SK-N-SH treated with all-trans-retinoic acid at 6 μM for 48 hours (cell line): Measurements from ENCODE around the gene CUBN.

Experiments
- ATAC-seq: fragments of 200-7000 bp; cut with Tn5 transposase; 3 replicates; pipeline ENCODE4 v1.9.1; 2020; ENCODE audit warnings: mild to moderate bottlenecking, moderate library complexity
- ARNTL ChIP-seq: fragments of 450-650 bp; formaldehyde crosslinking; IDR thresholded peaks from 2 replicates; pipeline ENCODE4 v1.5.0; 2020; ENCODE audit warnings: low read depth, mild to moderate bottlenecking, moderate library complexity, borderline replicate concordance
- BACH2 ChIP-seq: fragments of 250-450 bp; sonication (Bioruptor Pico); IDR thresholded peaks from 2 replicates; pipeline ENCODE4 v1.9.0; 2021; ENCODE audit warnings: mild to moderate bottlenecking, borderline replicate concordance
- CREB5 ChIP-seq: fragments of 250-450 bp; sonication (Bioruptor Pico); IDR thresholded peaks from 2 replicates; pipeline ENCODE4 v1.5.1; 2020; ENCODE audit warnings: low read depth, mild to moderate bottlenecking, moderate library complexity
- CSDC2 ChIP-seq: fragments of 250-450 bp; sonication (Bioruptor Pico); IDR thresholded peaks from 2 replicates; pipeline ENCODE4 v1.5.0; 2020; ENCODE audit warnings: mild to moderate bottlenecking, moderate library complexity
- CSRNP3 ChIP-seq: fragments of 250-450 bp; sonication (Bioruptor Pico); IDR thresholded peaks from 2 replicates; pipeline ENCODE4 v1.5.1; 2021; ENCODE audit warnings: mild to moderate bottlenecking, moderate library complexity
- ESRRG ChIP-seq: fragments of 250-450 bp; sonication (Bioruptor Pico); IDR thresholded peaks from 2 replicates; pipeline ENCODE4 v1.6.1; 2021; ENCODE audit warnings: mild to moderate bottlenecking
- ISL1 ChIP-seq: fragments of 250-450 bp; sonication (Bioruptor Pico); IDR thresholded peaks from 2 replicates; pipeline ENCODE4 v2.1.2; 2022; ENCODE audit warnings: mild to moderate bottlenecking, moderate library complexity
- OSR1 ChIP-seq: fragments of 250-450 bp; sonication (Bioruptor Pico); IDR thresholded peaks from 2 replicates; pipeline ENCODE4 v1.8.0; 2022; ENCODE audit warnings: moderate library complexity, mild to moderate bottlenecking, inconsistent platforms
- PATZ1 ChIP-seq: fragments of 250-450 bp; sonication (Bioruptor Pico); IDR thresholded peaks from 2 replicates; pipeline ENCODE4 v1.8.0; 2020; ENCODE audit warnings: mild to moderate bottlenecking, moderate library complexity, borderline replicate concordance
- POU6F1 ChIP-seq: fragments of 250-450 bp; sonication (Bioruptor Pico); IDR thresholded peaks from 2 replicates; pipeline ENCODE4 v1.8.0; 2021; ENCODE audit warnings: low read depth, mild to moderate bottlenecking, moderate library complexity, borderline replicate concordance
- PPARA ChIP-seq: fragments of 250-450 bp; sonication (Bioruptor Pico); IDR thresholded peaks from 2 replicates; pipeline ENCODE4 v1.5.0; 2020; ENCODE audit warnings: mild to moderate bottlenecking, borderline replicate concordance
- RARB ChIP-seq: fragments of 250-450 bp; sonication (Bioruptor Pico); IDR thresholded peaks from 2 replicates; pipeline ENCODE4 v1.8.0; 2021; ENCODE audit warnings: mild to moderate bottlenecking, moderate library complexity
- TCF4 ChIP-seq: fragments of 250-450 bp; sonication (Bioruptor Pico); IDR thresholded peaks from 2 replicates; pipeline ENCODE4 v1.8.0; 2021; ENCODE audit warnings: mild to moderate bottlenecking, moderate library complexity, borderline replicate concordance
- TOX ChIP-seq: fragments of 250-450 bp; sonication (Bioruptor Pico); IDR thresholded peaks from 2 replicates; pipeline ENCODE4 v1.8.0; 2021; ENCODE audit warnings: mild to moderate bottlenecking, moderate library complexity, borderline replicate concordance
- TSHZ2 ChIP-seq: fragments of 250-450 bp; sonication (Bioruptor Pico); IDR thresholded peaks from 2 replicates; pipeline ENCODE4 v1.5.0; 2020; ENCODE audit warnings: mild to moderate bottlenecking, moderate library complexity
- ZC3H10 ChIP-seq: fragments of 250-450 bp; sonication (Bioruptor Pico); IDR thresholded peaks from 2 replicates; pipeline ENCODE4 v1.5.1; 2021; ENCODE audit warnings: mild to moderate bottlenecking, moderate library complexity
- ZFP3 ChIP-seq: fragments of 250-450 bp; sonication (Bioruptor Pico); IDR thresholded peaks from 2 replicates; pipeline ENCODE4 v1.5.0; 2020; ENCODE audit warnings: mild to moderate bottlenecking, moderate library complexity
- ZNF565 ChIP-seq: fragments of 450-650 bp; formaldehyde crosslinking; conservative IDR thresholded peaks from 2 replicates; pipeline ENCODE4 v1.5.0; 2020; ENCODE audit warnings: low read depth, mild to moderate bottlenecking, moderate library complexity
- ZNF70 ChIP-seq: fragments of 450-650 bp; formaldehyde crosslinking; IDR thresholded peaks from 2 replicates; pipeline ENCODE4 v1.5.0; 2020; ENCODE audit warnings: mild to moderate bottlenecking, moderate library complexity

The CUBN gene

GRCh38 chr10:17026686-17027485 is 102.7 kb downstream of the CUBN start:
- ATAC-seq, result peak; percentile 31
- 0 out of 2 replicates have a peak, but pooled peaks have one; percentile 43 for TF ChIP-seq PATZ1 (CRISPR knock-in tag)
- TF ChIP-seq ZC3H10 (CRISPR knock-in tag), result peak; percentile 22; the same call in 1 of the 2 replicates
- no peak for TF ChIP-seq BACH2 (CRISPR knock-in tag)
- TF ChIP-seq OSR1 (CRISPR knock-in tag), result peak; percentile 85; the same call in 1 of the 2 replicates
- TF ChIP-seq TOX, result peak; percentile 81
- TF ChIP-seq, all 23 proteins: peak for 4

GRCh38 chr10:17025444-17026295 is 103.9 kb downstream of the CUBN start:
- TF ChIP-seq RARB (CRISPR knock-in tag), result no peak
- TF ChIP-seq ISL1 (CRISPR knock-in tag), result peak; percentile 98
- TF ChIP-seq CSRNP3 (CRISPR knock-in tag), result peak; percentile 65; the same call in 1 of the 2 replicates
- TF ChIP-seq TOX, result no peak; the same call in 1 of the 2 replicates
- peak; percentile 90 for TF ChIP-seq CREB5
- 0 out of 2 replicates have a peak, but pooled peaks have one; percentile 14 for TF ChIP-seq TCF4 (CRISPR knock-in tag)
- 0 out of 2 replicates have a peak, but pooled peaks have one; percentile 21 for TF ChIP-seq PATZ1 (CRISPR knock-in tag)
- TF ChIP-seq TSHZ2 (CRISPR knock-in tag), result peak; percentile 24; the same call in 1 of the 2 replicates
- peak; percentile 69 for ATAC-seq

- ATAC-seq, result no peak
- TF ChIP-seq ZFP3 (CRISPR knock-in tag) (no peak), CSRNP3 (CRISPR knock-in tag) (no peak), PPARA (CRISPR knock-in tag) (no peak), TCF4 (CRISPR knock-in tag) (no peak), ZNF70 (CRISPR knock-in tag) (no peak), OSR1 (CRISPR knock-in tag) (no peak), ZNF565 (CRISPR knock-in tag) (no peak), ESRRG (CRISPR knock-in tag) (no peak), CSDC2 (no peak), ZC3H10 (CRISPR knock-in tag) (no peak), TOX (no peak), POU6F1 (CRISPR knock-in tag) (no peak), RARB (CRISPR knock-in tag) (no peak), ARNTL (CRISPR knock-in tag) (no peak)
Observed at GRCh38 chr10:17024461-17024860, 105.2 kb downstream of the CUBN start.
